NCI-H1105 (cell line): Measurements from ENCODE around the gene FBXO8.
"Not testable (repeated sequence)": the region's sequence is repeated elsewhere in the genome, so short reads cannot be mapped to it uniquely, and the experiment has no call there.

ENCODE experiments used
- DNase-seq: peaks from one replicate; lab custom pipeline; 2025; lab: John Stamatoyannopoulos, UW

The FBXO8 gene

GRCh38 chr4:174282836-174283506, 496 bp downstream of the FBXO8 start:
- DNase-seq: peak; percentile 65

DNA sequence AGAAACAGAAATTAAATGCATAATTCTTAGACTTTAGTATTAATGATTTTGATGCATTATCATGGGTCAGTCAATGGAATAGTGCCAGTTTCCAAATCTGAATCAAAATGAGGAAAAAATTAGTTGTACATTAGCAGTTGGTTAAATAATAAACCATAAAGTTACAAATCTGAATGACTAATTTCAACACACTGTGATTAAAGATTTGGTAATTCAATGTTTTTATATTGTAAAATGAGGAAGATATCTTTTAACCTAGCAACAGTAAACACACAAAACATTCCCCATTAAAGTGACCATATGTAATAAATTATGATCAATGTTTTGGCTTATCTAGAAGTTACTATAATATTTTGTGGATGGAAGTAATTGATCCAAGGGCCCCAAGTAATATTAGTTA, 1.6 kb downstream of the FBXO8 start:
- DNase-seq: no peak

GRCh38 chr4:174281182-174281737, 2.2 kb downstream of the FBXO8 start:
- DNase-seq: no peak

- no peak for DNase-seq
Observed at GRCh38 chr4:174279433-174280155, 3.9 kb downstream of the FBXO8 start.

DNA sequence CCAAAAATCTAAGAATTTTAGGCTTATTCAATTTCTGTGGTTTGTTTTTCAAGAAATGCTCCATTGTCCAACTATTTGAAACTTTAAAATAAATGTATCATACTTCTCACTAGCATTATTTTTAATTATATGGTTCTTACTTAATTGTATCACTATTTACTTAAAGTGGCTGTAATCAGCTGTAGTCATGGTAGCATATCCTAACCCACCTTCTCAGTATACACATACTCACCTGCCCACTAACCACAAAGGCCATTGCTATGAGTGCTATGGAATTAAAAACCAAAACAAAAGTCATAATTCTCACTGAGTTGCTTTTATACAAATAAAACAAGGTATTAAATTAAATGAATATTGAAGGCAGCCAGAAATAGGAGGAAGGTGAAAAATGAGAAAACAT, 5.0 kb downstream of the FBXO8 start:
- no peak for DNase-seq

- DNase-seq: no peak
Observed at GRCh38 chr4:174277433-174277832, 6.0 kb downstream of the FBXO8 start.

GRCh38 chr4:174275101-174275500, 8.4 kb downstream of the FBXO8 start:
- no peak for DNase-seq

GRCh38 chr4:174274436-174274835, 9.0 kb downstream of the FBXO8 start:
- DNase-seq: no peak

DNA sequence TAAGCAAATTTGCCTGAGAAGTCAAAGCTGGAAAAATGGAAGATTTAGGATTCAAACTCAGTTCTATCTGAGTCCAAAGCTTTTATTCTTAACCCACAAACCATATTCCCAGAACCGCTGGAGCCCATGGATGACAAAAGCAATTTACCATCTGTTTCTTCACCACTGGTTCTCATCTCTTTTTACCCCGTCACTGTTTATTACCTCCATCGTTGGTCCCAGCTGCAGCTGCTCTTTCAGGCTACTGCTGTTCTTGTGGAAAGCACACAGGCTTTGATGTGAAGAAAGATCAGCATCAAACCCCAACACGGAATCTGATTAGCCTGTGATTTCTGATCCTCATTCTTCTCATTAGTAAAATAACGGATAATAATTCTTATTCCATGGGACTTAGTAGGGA, 9.5 kb downstream of the FBXO8 start:
- DNase-seq: no peak

DNA sequence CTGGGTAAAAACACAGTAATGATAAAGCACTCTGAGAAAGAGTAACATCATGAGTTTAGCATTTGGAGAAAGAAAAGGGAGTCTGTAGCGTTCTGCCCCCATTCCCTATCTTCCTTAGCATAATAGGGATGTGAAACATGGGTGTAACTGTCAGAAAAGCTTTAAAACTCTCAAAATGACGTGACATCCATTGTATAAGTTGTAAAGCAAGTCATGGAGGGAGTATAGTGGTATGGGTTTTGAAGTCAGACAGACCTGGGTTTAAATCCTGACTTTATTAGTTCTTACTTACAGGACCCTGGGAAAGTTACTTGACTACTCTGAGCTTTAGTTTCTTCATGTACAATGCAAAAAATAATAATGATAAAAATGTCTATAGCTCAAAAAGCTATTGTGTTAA, 17.1 kb downstream of the FBXO8 start:
- no peak for DNase-seq

- peak; percentile 14 for DNase-seq
Observed at GRCh38 chr4:174265916-174266315, 17.6 kb downstream of the FBXO8 start.

DNA sequence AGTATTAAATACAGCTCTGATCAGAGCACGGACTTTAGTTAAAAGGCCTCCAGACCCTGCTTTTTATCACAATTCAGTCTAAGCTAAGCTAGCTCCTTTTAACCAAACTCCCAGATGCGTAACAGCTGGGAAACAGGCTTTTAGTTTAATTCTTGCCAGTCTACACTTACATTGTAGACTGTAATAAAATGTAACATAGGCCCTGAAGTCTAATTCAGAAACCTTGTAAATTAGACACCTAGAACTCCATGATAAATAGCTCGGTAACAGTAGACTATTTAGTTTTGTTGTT, 20.1 kb downstream of the FBXO8 start:
- DNase-seq: no peak

DNA sequence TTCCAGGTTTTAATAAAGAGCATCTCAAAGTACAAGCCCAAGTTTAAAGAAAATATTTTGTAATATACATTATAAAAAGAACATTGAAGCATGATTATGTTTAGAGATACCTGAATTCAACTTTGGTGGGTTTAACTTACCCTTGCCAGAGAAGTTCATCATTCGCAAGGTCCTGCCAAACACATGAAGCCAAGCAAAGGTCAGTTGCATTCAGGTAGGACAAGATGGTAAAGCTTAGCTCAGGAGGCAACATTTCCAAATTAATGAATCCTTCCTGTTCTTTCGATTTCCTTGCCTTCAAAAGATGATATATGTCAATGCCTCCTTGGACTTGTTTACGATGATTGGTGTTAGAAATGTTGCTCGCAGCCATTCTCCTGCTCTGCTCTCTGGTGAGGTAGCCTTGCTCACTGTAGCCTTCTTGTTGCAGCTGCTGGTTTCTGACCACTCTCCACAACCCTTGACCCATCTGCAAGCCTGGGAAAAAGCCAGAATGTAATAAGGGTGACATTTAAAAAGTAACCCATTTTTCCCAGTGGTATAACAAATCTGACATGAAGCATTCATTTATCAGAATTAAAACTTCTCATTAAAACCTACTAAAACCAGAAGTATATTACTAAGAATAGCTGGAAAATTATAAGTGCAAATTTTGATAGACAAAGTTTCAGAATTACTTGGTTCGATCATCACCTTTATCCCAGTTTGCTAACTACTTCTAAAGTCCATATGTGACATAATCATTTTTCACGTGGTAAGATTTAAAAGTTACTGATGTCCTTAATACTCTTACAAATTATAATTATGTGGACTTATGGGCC, 20.6 kb downstream of the FBXO8 start:
- DNase-seq: no peak

- not testable (repeated sequence) for DNase-seq
Observed at GRCh38 chr4:174261432-174261831, 22.0 kb downstream of the FBXO8 start.

- no peak for DNase-seq
Observed at GRCh38 chr4:174260099-174260498, 23.4 kb downstream of the FBXO8 start.

GRCh38 chr4:174259580-174259979, 23.9 kb downstream of the FBXO8 start:
- DNase-seq: no peak

- no peak for DNase-seq
Observed at GRCh38 chr4:174256277-174256713, 27.2 kb downstream of the FBXO8 start.

DNA sequence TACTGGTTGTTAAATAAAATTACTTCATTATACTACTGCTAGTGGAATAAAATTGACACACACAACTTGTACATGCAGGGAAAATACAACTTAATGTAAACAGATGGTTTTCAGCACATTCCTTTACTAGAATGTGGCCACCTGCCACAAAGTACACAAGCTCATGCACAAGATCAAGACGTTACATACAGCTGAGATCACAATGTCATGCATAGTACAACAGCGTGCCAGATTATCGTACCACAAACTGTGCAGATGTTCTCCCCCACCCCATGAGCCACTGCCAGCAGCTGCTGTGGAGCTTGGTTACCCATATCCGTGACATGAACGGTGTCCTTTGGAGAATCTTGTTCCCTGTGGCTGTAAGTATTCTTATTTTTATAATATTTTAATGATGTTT, 27.7 kb downstream of the FBXO8 start:
- DNase-seq: no peak

DNA sequence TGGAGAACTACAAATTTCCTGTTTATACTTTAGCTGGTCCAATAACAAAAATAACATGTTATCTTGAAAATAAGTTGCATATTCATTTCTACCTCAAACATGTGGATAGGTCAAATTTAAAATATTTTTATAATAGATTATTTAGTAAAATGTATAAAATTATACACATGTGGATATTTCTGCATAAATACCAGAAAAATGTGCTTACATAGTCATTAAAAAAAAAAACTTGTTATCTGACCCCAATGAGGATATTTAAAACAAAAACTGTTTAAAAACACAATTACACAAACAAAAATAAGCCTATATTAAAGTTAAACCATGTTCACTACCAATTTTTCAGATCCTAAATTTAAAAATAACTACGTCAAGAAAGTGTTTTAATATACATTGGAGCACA, 28.1 kb downstream of the FBXO8 start:
- no peak for DNase-seq

DNA sequence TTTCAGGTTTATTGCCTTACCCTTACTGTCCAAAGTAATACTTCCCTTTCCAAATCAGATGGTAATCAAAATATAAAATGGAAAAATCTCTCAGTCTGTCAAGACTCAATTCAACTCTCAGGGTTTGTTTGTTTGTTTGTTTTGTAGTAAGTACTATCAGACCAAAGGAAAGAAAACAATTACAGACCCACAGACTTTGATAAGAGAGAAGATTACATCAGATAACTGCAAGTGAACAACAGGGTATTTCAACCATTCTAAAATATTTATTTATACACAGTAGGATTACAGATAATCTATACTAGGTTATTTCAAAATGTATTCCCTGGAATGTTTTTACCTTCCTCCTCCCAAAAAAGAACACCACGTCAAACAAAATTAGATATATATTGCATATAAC, 28.9 kb downstream of the FBXO8 start:
- DNase-seq: no peak

- no peak for DNase-seq
Observed at GRCh38 chr4:174252412-174252811, 31.1 kb downstream of the FBXO8 start.

- DNase-seq: no peak
Observed at GRCh38 chr4:174248407-174248806, 35.1 kb downstream of the FBXO8 start.

- DNase-seq: no peak
Observed at GRCh38 chr4:174245714-174246113, 37.8 kb downstream of the FBXO8 start.
